GM19043 (cell line): Measurements from ENCODE around the gene SAMD11.
"Not testable (repeated sequence)": the region's sequence is repeated elsewhere in the genome, so short reads cannot be mapped to it uniquely, and the experiment has no call there.

Source experiments
- ATAC-seq: cut with Tn5 transposase; IDR thresholded peaks from one replicate; pipeline ENCODE4 v1.9.1; 2021; ENCODE audit warnings: low read depth; ENCODE audit not compliant: unreplicated experiment

The SAMD11 gene

DNA sequence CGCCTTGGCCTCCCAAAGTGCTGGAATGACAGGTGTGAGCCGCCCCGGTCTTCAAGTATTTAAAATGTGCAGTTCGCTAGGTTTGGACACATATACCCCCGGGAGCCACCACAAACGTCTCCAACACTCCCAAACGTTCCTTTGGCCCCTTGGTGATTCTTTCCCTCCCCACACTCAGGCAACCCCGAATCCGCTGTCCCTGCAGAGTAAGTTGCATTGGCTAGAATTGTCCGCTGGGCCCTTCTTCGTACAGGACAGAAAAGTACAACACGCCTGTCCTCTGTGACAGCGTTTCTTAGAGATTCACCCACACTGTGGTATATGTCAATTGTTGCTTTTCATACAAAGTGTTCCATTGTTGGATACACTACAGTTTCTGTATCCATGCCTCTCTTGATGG lies 61.4 kb downstream of the SAMD11 start:
- ATAC-seq, result no peak

DNA sequence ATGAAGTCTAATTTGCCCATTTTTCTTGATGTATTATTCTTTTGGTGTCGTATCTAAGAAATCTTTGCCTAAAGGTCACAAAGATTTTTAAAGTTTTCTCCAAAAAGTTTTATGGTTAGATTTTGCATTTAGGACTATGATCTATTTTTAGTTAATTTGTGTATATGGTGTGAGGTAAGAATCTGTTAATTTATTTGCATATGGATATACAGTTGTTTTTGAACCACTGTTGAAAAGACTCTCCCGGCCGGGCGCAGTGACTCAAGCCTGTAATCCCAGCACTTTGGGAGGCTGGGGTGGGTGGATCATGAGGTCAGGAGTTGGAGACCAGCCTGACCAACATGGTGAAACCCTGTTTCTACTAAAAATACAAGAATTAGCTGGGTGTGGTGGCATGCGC lies 64.3 kb downstream of the SAMD11 start:
- not testable (repeated sequence) for ATAC-seq

DNA sequence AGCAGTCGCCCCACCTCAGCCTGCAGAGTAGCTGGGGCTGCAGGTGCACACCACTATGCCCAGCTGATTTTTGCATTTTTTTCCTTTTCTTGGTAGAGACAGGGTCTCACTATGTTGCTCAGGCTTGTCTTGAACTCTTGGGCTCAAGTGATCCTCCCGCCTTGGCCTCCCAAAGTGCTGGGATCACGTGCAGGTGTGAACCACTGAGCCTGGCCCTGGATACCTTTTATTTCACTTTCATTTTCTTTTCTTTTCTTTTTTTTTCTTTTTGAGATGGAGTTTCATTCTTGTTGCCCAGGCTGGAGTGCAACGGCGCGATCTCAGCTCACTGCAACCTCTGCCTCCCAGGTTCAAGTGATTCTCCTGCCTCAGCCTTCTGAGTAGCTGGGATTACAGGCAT lies 67.6 kb downstream of the SAMD11 start:
- ATAC-seq, result not testable (repeated sequence)

DNA sequence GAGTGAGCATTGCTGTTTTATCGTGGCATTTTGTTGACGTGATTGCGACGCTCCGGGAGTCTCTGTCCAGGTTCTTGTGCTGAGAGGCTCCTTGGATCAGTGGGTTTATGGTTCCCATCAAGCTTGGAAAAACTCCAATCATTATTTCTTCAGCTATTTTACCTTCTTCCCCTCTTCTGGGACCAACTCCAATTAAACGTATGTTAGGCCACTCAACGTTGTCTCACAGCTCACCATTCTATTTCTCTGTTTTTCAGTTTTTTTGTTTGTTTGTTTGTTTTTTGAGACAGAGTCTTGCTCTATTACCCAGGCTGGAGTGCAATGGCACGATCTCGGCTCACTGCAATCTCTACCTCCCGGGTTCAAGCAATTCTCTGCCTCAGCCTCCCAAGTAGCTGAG lies 68.2 kb downstream of the SAMD11 start:
- no peak for ATAC-seq

DNA sequence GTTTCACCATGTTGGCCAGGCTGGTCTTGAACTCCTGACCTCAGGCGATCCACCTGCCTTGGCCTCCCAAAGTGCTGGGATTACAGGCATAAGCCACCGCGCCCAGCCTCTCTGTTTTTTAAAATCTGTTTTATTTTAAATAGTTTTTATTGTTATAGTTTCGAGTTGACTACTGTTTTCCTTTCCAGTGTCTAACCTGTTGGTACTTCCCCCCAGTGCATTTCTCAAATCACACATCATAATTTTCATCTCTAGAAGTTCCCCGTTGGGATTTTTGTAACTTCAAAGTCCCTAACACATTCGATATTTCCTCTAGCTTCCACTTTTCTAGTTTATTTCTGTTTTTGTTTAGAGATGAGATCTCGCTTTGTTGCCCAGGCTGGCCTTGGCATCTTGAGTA lies 68.6 kb downstream of the SAMD11 start:
- ATAC-seq, result no peak

DNA sequence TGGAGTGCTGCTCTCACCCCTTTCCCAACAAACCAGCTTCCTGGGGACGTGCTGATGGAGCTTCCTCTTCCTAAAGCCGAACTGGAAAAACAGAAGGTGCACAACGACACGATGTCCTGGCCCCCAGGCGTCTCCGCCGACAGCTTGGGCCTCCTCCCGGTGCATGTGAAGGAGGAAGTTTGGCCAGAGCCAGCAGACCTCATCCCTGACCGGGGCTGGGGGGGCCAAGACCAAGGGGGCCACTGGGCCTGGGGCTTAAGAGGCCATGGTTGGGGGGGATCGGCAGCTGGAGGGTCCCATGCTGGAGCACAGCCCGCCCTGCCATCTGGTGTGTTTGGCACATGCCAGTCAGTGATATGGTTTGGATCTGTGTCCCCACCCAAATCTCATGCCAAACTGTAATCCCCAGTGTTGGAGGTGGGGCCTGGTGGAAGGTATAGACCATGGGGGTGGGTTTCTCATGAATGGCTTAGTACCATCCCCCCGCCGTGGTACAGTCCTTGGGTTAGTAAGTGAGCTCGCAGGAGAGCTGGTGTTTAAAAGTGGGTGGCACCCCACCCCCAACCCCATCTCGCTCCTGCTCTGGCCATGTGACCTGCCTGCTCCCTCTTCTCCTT lies 69.8 kb downstream of the SAMD11 start:
- no peak for ATAC-seq
